ENCODE measurements around the gene KCNMA1.

Gene KCNMA1

DNA sequence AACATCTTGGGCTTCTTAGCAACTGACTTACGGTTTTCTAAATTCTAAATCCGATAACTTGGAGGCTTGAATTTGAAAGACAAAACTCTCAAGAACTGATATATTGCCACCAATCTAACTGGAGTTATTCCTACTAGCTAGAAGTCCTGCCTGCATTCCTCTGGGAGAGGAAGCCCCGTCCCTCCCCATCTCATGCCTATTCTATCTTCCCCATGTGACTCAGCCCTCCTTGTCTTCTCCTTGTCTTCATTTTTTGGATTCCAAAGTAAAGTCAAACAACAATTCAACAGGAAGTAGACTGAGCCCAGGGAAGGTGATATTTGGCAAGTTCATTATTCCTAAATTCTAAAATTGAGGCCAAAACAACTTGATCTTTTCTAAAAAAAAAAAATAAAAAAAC lies 587.7 kb downstream of the KCNMA1 start:
- no peak for DNase-seq

DNA sequence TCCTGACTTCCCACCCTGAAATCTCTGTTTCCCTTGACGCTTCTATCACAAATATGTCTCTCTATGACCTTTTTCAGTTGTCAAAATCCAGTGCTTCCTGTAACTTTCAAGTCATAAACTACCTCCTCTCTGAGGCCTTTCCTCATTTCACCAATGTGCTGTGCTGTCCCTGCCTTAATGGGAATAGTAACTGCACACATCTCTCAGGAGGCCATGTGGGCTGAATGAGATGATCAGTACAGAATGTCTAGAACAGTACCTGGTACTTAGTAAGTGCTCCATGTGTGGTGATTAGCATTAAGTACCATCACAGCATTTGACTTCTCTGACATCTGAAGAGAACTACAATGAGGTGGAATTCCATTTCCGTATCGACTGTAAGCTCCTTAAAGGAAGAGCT lies 588.5 kb downstream of the KCNMA1 start:
- DNase-seq: no peak

DNA sequence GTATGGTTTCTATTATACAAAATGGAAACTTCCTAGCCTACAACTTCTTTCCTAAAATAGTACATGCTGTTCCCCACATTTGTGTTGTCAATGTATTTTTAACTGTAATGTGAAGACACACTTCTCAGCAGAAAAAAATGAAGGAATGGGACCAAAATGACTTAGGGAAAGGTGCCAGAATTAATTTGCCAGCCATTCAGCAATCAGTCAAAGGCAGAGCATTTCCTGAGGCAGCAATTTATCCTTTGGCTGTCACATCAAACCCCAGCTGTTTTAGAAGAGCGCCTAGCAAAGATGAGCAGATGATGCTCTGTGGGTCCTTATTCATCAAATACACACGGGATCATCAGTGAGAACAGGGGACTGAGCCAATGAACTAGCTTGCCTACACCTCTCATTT lies 592.5 kb downstream of the KCNMA1 start:
- no peak for DNase-seq

DNA sequence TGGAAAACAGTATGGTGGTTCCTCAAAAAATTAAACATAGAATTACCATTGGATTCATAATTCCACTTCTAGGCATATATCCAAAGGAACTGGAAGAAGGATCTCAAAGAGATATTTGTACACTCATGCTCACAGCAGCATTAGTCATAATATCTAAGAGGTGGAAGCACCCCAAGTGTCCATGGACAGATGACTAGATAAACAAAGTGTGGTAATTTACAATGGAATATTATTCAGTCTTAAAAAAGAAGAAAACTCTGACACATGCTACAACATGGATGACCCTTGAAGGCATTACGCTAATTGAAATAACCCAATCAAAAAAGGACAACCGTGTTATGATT lies 594.2 kb downstream of the KCNMA1 start:
- no peak for DNase-seq

GRCh38 chr10:77042706-77043419 lies 594.7 kb downstream of the KCNMA1 start:
- no peak for DNase-seq

GRCh38 chr10:77041636-77042258 lies 595.9 kb downstream of the KCNMA1 start:
- DNase-seq: no peak

DNA sequence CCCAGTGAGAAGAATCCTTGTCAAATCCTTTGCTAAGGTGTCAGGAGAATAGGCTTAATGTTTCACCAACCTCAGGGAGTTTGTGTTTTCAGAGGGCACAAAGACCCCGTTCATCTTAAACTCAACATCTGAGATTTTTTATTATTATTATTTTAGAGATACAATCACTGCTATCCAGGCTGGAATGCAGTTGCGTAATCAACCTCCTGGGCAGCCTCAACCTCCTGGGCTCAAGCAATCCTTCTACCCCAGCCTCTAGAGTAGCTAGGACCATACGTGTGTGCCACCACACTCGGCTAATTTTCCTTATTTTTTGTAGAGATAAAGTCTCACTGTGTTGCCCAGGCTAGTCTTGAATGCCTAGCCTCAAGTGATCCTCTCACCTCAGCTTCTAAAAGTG lies 599.2 kb downstream of the KCNMA1 start:
- no peak for DNase-seq

GRCh38 chr10:77037735-77038403 lies 599.7 kb downstream of the KCNMA1 start:
- DNase-seq: no peak

DNA sequence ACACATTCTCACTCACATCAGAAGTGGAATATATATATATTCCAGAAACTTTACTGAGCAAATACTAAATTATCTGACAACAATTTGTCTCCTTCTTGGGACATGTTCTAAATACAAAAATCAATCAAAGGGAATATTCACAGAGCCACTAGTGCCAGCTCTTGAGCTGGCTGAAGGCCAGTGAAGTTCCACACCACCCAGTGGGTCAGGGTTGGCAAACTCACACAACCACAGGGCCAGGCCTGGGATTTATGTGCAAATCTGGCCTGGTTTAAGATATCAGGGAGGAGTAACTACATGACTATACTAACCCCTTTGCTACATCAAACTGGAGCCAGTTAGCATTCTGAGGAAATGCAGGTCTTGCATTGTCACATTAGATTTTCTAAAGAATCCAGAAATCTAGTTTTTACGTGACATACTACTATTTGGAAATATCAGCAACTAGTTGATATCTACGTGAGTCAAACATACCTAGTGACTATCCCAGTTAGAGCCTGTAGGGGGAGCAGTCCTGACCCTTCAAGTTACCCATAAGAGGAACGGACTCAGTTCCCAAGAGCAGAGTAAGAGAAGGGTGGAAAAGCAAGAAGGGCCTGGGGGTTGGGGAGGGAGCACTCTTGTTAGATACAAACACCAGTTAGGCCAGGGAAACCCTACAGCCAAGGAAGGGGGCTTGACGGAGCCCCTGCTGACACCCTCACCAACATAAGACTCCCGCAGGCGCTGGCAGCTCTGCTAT lies 600.4 kb downstream of the KCNMA1 start:
- no peak for DNase-seq

- no peak for DNase-seq
Measured at GRCh38 chr10:77036276-77036675, 601.3 kb downstream of the KCNMA1 start.

DNA sequence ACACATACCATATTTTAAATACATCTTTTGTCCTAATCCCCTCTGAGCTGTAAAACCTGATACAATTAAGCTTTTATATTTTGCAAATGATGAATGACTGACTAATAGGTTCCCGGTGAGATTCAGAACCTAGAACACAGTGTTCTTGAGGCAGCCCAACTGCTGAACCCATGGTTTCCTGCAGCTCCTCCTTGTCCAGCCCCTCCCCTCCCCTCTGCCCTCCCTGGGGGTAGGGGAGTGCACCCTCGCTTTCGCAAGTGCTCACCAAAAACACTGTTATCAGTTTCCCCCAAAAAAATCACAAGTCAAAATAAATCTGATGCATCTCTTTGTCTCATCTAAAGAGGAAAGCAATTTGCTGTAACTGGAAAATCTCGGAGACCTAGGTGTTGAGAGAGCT lies 602.8 kb downstream of the KCNMA1 start:
- DNase-seq: no peak

- no peak for DNase-seq
Measured at GRCh38 chr10:77034240-77034639, 603.4 kb downstream of the KCNMA1 start.

- no peak for DNase-seq
Measured at GRCh38 chr10:77032188-77032570, 605.4 kb downstream of the KCNMA1 start.

GRCh38 chr10:77031531-77032187 lies 605.9 kb downstream of the KCNMA1 start:
- DNase-seq: no peak

DNA sequence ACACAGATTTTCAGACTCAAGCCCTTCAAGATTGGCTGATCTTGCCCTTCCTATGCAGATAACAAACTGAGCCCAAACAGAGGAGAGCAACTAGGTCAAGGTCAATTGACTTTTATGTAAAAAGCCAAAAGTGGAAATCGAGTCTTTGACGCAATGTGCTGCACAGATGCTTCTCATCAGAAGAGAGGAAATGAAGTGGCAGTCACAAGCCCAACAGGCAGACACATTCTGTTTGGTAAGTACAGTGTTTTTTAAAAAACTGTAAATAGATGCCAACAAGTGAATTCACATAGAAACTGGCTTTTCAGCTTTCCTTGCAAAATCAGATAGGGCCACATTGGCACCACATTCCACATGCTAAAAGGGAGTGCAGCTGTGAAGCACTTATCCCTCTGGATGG lies 606.6 kb downstream of the KCNMA1 start:
- no peak for DNase-seq

DNA sequence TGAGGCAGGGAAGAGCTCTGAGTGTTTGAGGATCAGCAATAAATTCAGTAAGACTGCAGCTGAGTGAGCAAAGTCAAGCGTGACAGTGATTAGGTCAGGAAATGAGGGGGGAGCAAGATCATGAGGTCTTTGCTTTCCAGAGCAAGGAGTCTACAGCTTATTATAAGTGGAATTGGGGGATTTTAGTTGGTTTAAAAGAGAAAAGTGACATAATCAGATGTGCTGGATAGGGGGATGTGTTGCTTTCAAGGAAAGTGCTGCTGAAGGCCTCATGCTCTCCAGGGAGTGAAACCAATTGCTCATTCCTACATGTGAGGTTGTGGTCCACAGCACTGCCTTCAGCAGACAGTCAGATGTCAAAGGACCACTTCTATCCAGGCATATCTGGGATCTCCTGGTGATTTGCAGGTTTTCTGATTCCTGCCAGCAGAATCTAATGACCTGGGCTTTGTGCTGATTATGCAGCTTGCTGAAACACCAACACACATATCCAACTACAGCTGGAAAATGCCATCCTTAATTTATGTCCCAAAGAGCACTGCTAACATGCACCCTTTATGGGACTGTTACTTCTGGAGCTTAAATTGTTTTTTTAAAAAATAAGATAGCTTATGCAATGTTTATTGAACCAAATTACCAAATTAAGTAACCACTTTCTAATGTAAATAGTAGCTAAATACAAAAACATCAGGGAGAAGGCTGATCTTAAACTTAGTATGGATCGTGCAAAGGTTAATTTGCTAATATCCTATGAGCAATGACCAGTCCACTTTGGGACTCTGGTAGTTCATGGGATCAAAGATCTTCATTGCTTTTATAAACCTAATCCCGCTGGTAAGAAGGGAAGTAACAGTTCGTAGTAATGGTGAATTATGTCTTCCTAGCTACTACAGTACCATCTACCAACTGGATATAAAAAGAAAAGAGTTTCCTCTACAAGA lies 607.6 kb downstream of the KCNMA1 start:
- no peak for DNase-seq

- no peak for DNase-seq
Measured at GRCh38 chr10:77028042-77028441, 609.6 kb downstream of the KCNMA1 start.

- no peak for DNase-seq
Measured at GRCh38 chr10:77027576-77027975, 610.0 kb downstream of the KCNMA1 start.

GRCh38 chr10:77027141-77027540 lies 610.5 kb downstream of the KCNMA1 start:
- no peak for DNase-seq

- no peak for DNase-seq
Measured at GRCh38 chr10:77026148-77026547, 611.5 kb downstream of the KCNMA1 start.

GRCh38 chr10:77024461-77024860 lies 613.1 kb downstream of the KCNMA1 start:
- DNase-seq: no peak

DNA sequence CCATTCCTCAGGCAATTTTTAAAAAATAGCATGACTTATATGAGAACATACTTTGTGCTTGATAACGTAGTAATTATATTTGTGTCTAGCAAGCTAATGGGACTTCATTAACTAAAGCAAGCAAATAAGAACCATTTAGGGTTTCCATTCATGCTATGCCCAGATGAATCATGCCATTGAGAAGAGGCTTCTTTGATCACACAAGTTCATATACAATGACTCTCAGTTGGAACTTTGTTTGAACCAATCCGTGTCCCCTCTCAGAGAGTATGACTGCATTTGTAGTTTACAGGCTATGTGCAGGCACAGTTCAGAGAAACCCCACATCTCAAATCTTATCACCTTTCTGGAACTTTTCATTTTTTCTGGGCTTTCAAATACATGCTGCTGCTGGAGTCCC lies 614.2 kb downstream of the KCNMA1 start:
- no peak for DNase-seq
